HEK293T (cell line): ENCODE results near the gene ZNF330.

Experiments used
- BHLHE40 ChIP-seq: fragments of 450-650 bp; IDR thresholded peaks from 2 replicates; pipeline ENCODE4 v1.6.1; 2016; ENCODE audit warnings: mild to moderate bottlenecking, moderate library complexity, borderline replicate concordance
- CTBP1 ChIP-seq: fragments of 450-650 bp; IDR thresholded peaks from 2 replicates; pipeline ENCODE4 v1.6.1; 2016; ENCODE audit warnings: borderline replicate concordance
- ELF4 ChIP-seq: fragments of 450-650 bp; IDR thresholded peaks from 2 replicates; pipeline ENCODE4 v1.6.1; 2017; ENCODE audit warnings: antibody characterized with exemption
- FOXA1 ChIP-seq: fragments of 450-650 bp; IDR thresholded peaks from 2 replicates; pipeline ENCODE4 v1.6.1; 2016; ENCODE audit warnings: mild to moderate bottlenecking
- FOXK2 ChIP-seq: fragments of 450-650 bp; IDR thresholded peaks from 2 replicates; pipeline ENCODE4 v1.6.1; 2016; ENCODE audit warnings: mild to moderate bottlenecking
- FOXM1 ChIP-seq: fragments of 450-650 bp; IDR thresholded peaks from 2 replicates; pipeline ENCODE4 v1.6.1; 2017; ENCODE audit warnings: mild to moderate bottlenecking, borderline replicate concordance
- LEF1 ChIP-seq: fragments of 450-650 bp; IDR thresholded peaks from 2 replicates; pipeline ENCODE4 v1.6.1; 2017; ENCODE audit warnings: mild to moderate bottlenecking, borderline replicate concordance
- NFRKB ChIP-seq: fragments of 450-650 bp; IDR thresholded peaks from 2 replicates; pipeline ENCODE4 v1.6.1; 2016; ENCODE audit warnings: mild to moderate bottlenecking, moderate library complexity
- PKNOX1 ChIP-seq: fragments of 450-650 bp; IDR thresholded peaks from 2 replicates; pipeline ENCODE4 v1.6.1; 2016
- SP1 ChIP-seq: fragments of 450-650 bp; IDR thresholded peaks from 2 replicates; pipeline ENCODE4 v1.6.1; 2017
- ZNF384 ChIP-seq: fragments of 450-650 bp; IDR thresholded peaks from 2 replicates; pipeline ENCODE4 v1.6.1; 2016

GRCh38 chr4:141210168-141210567 is 10.5 kb upstream of the ZNF330 start:
- TF ChIP-seq FOXM1 (no peak), BHLHE40 (no peak), LEF1 (no peak), FOXA1 (no peak), FOXK2 (no peak), SP1 (no peak), CTBP1 (no peak), ELF4 (no peak), ZNF384 (no peak), PKNOX1 (no peak), NFRKB (no peak)
